Peyer's patch (tissue), 4 donors: ENCODE measurements around the gene RSAD2.

ENCODE experiments used
- CTCF ChIP-seq, 6 experiments: fragments of 450-650 bp in 4 of 6; fragments of 200-600 bp in 2 of 6; sonication (generic) in 1 of 6; IDR thresholded peaks; one replicate each; pipeline ENCODE4 v1.5.1; 2017 to 2019; ENCODE audit warnings: antibody characterized with exemption in 6 of 6, mild to moderate bottlenecking in 3 of 6, moderate library complexity in 1 of 6
- POLR2A ChIP-seq, 2 donors: fragments of 450-650 bp; IDR thresholded peaks; one replicate each; pipeline ENCODE4 v1.5.1; 2017; ENCODE audit warnings: antibody characterized with exemption in 2 of 2, mild to moderate bottlenecking in 2 of 2, moderate library complexity in 2 of 2

- no peak for TF ChIP-seq CTCF (IDR thresholded peaks at IDR 0.05)
- TF ChIP-seq POLR2A (IDR thresholded peaks at IDR 0.05), result no peak
Observed at GRCh38 chr2:6937157-6937556, 59.6 kb downstream of the RSAD2 start.
